ENCODE data around the gene DMRTA2.

DMRTA2 gene

GRCh38 chr1:50422946-50423669 is at the start of gene DMRTA2:
Gene DMRTA2, minus strand, starts transcription at chr1:50423443. Its CDS starts 1,907 bp downstream, at chr1:50421536.
- DNase-seq = peak; percentile 77

- DNase-seq = no peak
Observed at GRCh38 chr1:50471967-50472366, 48.7 kb upstream of the DMRTA2 start.

GRCh38 chr1:50462964-50463363 is 39.7 kb upstream of the DMRTA2 start:
- no peak for DNase-seq

- DNase-seq = no peak
Observed at GRCh38 chr1:50458507-50458906, 35.3 kb upstream of the DMRTA2 start.

- DNase-seq = no peak
Observed at GRCh38 chr1:50454911-50455310, 31.7 kb upstream of the DMRTA2 start.

GRCh38 chr1:50453266-50453665 is 30.0 kb upstream of the DMRTA2 start:
- no peak for DNase-seq

- no peak for DNase-seq
Observed at GRCh38 chr1:50452700-50453099, 29.5 kb upstream of the DMRTA2 start.

GRCh38 chr1:50450861-50451653 is 27.8 kb upstream of the DMRTA2 start:
- no peak for DNase-seq

- DNase-seq = no peak
Observed at GRCh38 chr1:50447961-50448360, 24.7 kb upstream of the DMRTA2 start.

GRCh38 chr1:50441183-50441582 is 17.9 kb upstream of the DMRTA2 start:
- DNase-seq = no peak

- DNase-seq = no peak
Observed at GRCh38 chr1:50438945-50439344, 15.7 kb upstream of the DMRTA2 start.

GRCh38 chr1:50436489-50436888 is 13.2 kb upstream of the DMRTA2 start:
- no peak for DNase-seq

- DNase-seq = no peak
Observed at GRCh38 chr1:50430010-50430405, 6.8 kb upstream of the DMRTA2 start.

GRCh38 chr1:50427818-50428779 is 4.9 kb upstream of the DMRTA2 start:
- no peak for DNase-seq

- no peak for DNase-seq
Observed at GRCh38 chr1:50427086-50427817, 4.0 kb upstream of the DMRTA2 start.

- no peak for DNase-seq
Observed at GRCh38 chr1:50426702-50427085, 3.5 kb upstream of the DMRTA2 start.

GRCh38 chr1:50426108-50426700 is 3.0 kb upstream of the DMRTA2 start:
- DNase-seq = no peak

- no peak for DNase-seq
Observed at GRCh38 chr1:50425376-50426107, 2.3 kb upstream of the DMRTA2 start.

- DNase-seq = no peak
Observed at GRCh38 chr1:50424884-50425375, 1.7 kb upstream of the DMRTA2 start.

GRCh38 chr1:50424045-50424883 is 1.0 kb upstream of the DMRTA2 start:
- DNase-seq = peak; percentile 47
